ENCODE measurements around the gene TNKS1BP1. TPM values are rescaled to one million over a fixed set of nuclear protein-coding genes. Genes with fewer than 3 reads are reported as not detected.
A peak's percentile ranks its signal among the peaks of the same experiment; 100 is the strongest.

TNKS1BP1 gene
- total RNA-seq, 1 donor from 2014 or later, result 11.7 TPM

DNA sequence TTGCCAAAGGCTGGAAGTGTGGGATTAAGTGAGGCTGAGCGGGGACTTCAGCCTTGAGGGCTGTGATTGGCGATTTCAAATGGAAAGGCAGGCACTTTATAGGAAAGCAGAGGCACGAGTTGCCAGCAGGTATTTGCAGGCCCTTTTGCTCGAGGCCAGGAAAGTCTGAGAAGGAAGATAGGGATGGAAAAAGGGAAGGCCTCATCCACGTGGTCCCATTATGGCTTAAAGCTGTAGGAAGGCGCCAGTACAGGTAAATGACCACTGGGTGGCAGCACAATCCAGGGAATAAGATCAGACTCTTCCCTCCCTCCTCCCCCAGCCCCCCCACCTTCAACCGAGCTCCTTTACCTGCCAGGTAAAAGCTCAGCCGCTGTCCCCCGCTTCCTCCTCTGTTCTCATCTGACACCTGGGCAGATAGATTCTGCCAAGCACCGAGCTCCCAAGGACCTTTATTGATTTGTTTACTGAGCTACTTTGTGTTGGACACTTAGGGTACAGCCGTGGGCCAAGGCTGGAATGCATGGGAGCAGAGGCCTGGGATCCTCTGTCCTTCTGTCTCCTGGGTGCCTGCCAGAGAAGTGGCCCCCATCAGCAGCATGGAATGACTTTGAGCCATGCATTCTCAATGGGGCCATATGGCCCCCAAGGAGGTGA lies 20.9 kb upstream of the TNKS1BP1 start:
- peaks cover 17% of the 10 kb centered on the region for H3F3A ChIP-seq (ENCODE audit: low read depth)
- H3K27me3 Mint-ChIP-seq (ENCODE audit: insufficient read depth, low read depth), result peaks cover 10% of the 10 kb centered on the region
- no peaks in the 10 kb centered on the region for H4K20me1 ChIP-seq (ENCODE audit: low read depth)
- no peaks in the 10 kb centered on the region for H3K79me2 ChIP-seq (ENCODE audit: low read depth)
- H3K4me3 ChIP-seq, result no peak overlapping the region
- H2AFZ ChIP-seq (replicated peaks), result peak overlapping the region; percentile 82
- H3K4me3 Mint-ChIP-seq, result no peak overlapping the region
- H3K27ac ChIP-seq, result no peak overlapping the region
- H3K36me3 ChIP-seq, result no peaks in the 10 kb centered on the region
- no peaks in the 10 kb centered on the region for H3K9me3 ChIP-seq (ENCODE audit: low read depth)
- peaks cover 18% of the 10 kb centered on the region for H3K4me1 ChIP-seq
- H3K36me3 Mint-ChIP-seq, result no peaks in the 10 kb centered on the region
- peaks cover 7% of the 10 kb centered on the region for H3K9me3 Mint-ChIP-seq
- H3K27ac Mint-ChIP-seq, result peak overlapping the region; percentile 74
- H3K4me2 ChIP-seq, result peak overlapping the region; percentile 32
- H3K27me3 ChIP-seq, result no peaks in the 10 kb centered on the region
- no peak overlapping the region for H3K9ac ChIP-seq
- DNase-seq (ENCODE audit: low spot score), result peak; percentile 87
- TF ChIP-seq, protein P1, sequence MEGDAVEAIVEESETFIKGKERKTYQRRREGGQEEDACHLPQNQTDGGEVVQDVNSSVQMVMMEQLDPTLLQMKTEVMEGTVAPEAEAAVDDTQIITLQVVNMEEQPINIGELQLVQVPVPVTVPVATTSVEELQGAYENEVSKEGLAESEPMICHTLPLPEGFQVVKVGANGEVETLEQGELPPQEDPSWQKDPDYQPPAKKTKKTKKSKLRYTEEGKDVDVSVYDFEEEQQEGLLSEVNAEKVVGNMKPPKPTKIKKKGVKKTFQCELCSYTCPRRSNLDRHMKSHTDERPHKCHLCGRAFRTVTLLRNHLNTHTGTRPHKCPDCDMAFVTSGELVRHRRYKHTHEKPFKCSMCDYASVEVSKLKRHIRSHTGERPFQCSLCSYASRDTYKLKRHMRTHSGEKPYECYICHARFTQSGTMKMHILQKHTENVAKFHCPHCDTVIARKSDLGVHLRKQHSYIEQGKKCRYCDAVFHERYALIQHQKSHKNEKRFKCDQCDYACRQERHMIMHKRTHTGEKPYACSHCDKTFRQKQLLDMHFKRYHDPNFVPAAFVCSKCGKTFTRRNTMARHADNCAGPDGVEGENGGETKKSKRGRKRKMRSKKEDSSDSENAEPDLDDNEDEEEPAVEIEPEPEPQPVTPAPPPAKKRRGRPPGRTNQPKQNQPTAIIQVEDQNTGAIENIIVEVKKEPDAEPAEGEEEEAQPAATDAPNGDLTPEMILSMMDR (IDR thresholded peaks at IDR 0.05), result peak; percentile 87
- no peak for TF ChIP-seq EZH2 (IDR thresholded peaks at IDR 0.05)
- no peak for TF ChIP-seq EZH2phosphoT487 (IDR thresholded peaks at IDR 0.05)
- peaks cover 28% of the 10 kb centered on the region for H3K4me1 Mint-ChIP-seq

DNA sequence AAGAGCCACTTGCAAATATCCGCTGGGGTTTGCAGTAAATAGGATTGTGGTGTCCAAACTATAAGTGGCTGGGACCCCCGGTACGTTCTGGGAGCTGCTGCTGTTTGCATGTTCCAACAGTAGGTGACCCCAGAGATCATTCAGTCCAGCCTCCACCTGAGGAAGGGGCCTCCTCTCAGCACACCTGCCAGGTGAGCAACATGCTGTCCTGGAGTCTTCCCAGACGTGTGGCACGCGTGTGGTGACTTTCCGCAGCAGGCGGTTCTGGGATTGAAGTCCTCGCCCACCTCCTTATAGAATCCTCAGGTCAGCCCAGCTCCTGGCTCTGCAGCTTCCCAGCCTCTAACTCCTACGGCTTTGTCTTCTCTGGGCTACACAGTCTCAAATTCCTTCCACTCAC lies 20.1 kb upstream of the TNKS1BP1 start:
- no peaks in the 10 kb centered on the region for H3K36me3 ChIP-seq
- peaks cover 34% of the 10 kb centered on the region for H3K4me1 Mint-ChIP-seq
- no peaks in the 10 kb centered on the region for H3K9me3 ChIP-seq (ENCODE audit: low read depth)
- H3K4me3 ChIP-seq, result no peak overlapping the region
- TF ChIP-seq, protein P1 (IDR thresholded peaks at IDR 0.05), result no peak
- TF ChIP-seq EZH2phosphoT487 (IDR thresholded peaks at IDR 0.05) (no peak), EZH2 (IDR thresholded peaks at IDR 0.05) (no peak)
- no peaks in the 10 kb centered on the region for H3K79me2 ChIP-seq (ENCODE audit: low read depth)
- H3K4me1 ChIP-seq, result peaks cover 25% of the 10 kb centered on the region
- H3K27me3 Mint-ChIP-seq (ENCODE audit: insufficient read depth, low read depth), result peaks cover 12% of the 10 kb centered on the region
- H2AFZ ChIP-seq (replicated peaks), result peak overlapping the region; percentile 82
- H3K9ac ChIP-seq, result no peak overlapping the region
- no peaks in the 10 kb centered on the region for H4K20me1 ChIP-seq (ENCODE audit: low read depth)
- H3K36me3 Mint-ChIP-seq, result no peaks in the 10 kb centered on the region
- peaks cover under 1% of the 10 kb centered on the region for H3K9me3 Mint-ChIP-seq
- H3K27ac Mint-ChIP-seq, result no peak overlapping the region
- no peaks in the 10 kb centered on the region for H3K27me3 ChIP-seq
- H3K4me3 Mint-ChIP-seq, result no peak overlapping the region
- H3K4me2 ChIP-seq, result no peak overlapping the region
- DNase-seq (ENCODE audit: low spot score), result no peak
- H3K27ac ChIP-seq, result no peak overlapping the region
- peaks cover 20% of the 10 kb centered on the region for H3F3A ChIP-seq (ENCODE audit: low read depth)

DNA sequence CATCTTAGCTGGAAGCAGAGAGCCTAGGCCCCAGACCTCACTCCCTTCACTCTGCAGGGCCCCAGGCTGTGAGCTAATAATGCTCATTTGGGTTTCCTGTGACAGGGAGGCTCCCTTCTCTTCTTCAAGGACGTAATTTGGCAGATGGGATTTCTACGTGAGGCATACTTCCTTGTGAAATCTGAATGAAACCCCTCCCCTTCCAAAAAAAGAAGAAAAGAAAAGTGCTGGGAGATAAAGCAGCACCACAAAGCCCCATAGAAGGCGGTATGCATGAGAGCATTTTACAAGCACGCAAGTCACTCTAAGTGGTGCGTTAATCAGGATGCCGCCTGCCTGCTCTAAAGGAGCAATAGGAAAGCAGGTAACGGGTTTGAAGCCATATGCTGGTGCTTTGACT lies 19.1 kb upstream of the TNKS1BP1 start:
- H3K4me3 Mint-ChIP-seq, result no peak overlapping the region

More for the DNA sequence above, 19.1 kb upstream of the TNKS1BP1 start:
- Histone ChIP-seq H3K4me3 (no peak overlapping the region), H3K79me2 (ENCODE audit: low read depth) (no peaks in the 10 kb centered on the region), H3K36me3 (no peaks in the 10 kb centered on the region), H3K9me3 (ENCODE audit: low read depth) (no peaks in the 10 kb centered on the region), H3K27me3 (no peaks in the 10 kb centered on the region), H3K9ac (no peak overlapping the region), H4K20me1 (ENCODE audit: low read depth) (no peaks in the 10 kb centered on the region), H3K4me2 (peak overlapping the region; percentile 17), H3F3A (ENCODE audit: low read depth) (peaks cover 26% of the 10 kb centered on the region), H2AFZ (replicated peaks) (peak overlapping the region; percentile 74), H3K4me1 (peaks cover 31% of the 10 kb centered on the region), H3K27ac (no peak overlapping the region)
- Mint-ChIP-seq H3K27ac (no peak overlapping the region), H3K36me3 (no peaks in the 10 kb centered on the region), H3K9me3 (no peaks in the 10 kb centered on the region), H3K4me1 (peaks cover 37% of the 10 kb centered on the region), H3K27me3 (ENCODE audit: insufficient read depth, low read depth) (peaks cover 16% of the 10 kb centered on the region)
- DNase-seq (ENCODE audit: low spot score), result no peak
- TF ChIP-seq EZH2phosphoT487 (IDR thresholded peaks at IDR 0.05), result no peak
- no peak for TF ChIP-seq EZH2 (IDR thresholded peaks at IDR 0.05)
- TF ChIP-seq, protein P1 (IDR thresholded peaks at IDR 0.05), result no peak
